A549 (cell line): ENCODE results near the gene KRT84. TPM values are rescaled to one million over a fixed set of nuclear protein-coding genes. Genes with fewer than 3 reads are reported as not detected.
"Not testable (repeated sequence)": the region's sequence is repeated elsewhere in the genome, so short reads cannot be mapped to it uniquely, and the experiment has no call there.

ENCODE experiments used
- ATAC-seq, 2 experiments: fragments of 200-7000 bp in 1 of 2; fragments of >200 bp in 1 of 2; cut with Nextera tagmentation in 1 of 2; cut with Tn5 transposase in 1 of 2; 3 replicates each; pipeline versions ENCODE4 v1.8.0 to v1.9.1; 2018 to 2020; ENCODE audit warnings: mild to moderate bottlenecking in 1 of 2, moderate library complexity in 1 of 2
- CTCF ChIA-PET: fragments of 300-600 bp; sonication (Branson Sonifier 250); formaldehyde crosslinking; extraction: SDS; loops from one replicate; lab custom pipeline; 2021; ENCODE audit warnings: antibody characterized with exemption, inconsistent platforms; lab: Yijun Ruan, JAX
- POLR2A ChIA-PET: fragments of 350-600 bp; formaldehyde crosslinking; extraction: SDS; loops from one replicate; lab custom pipeline; 2021; ENCODE audit warnings: antibody characterized with exemption, inconsistent platforms; lab: Yijun Ruan, JAX
- DNase-seq, 2 experiments: peaks; one replicate each; pipeline versions ENCODE4 v3.0.0 to v3.0.0-alpha.2; 2011 to 2016; ENCODE audit warnings: low read depth in 1 of 2, low spot score in 1 of 2
- FAIRE-seq: peaks from 2 replicates; lab custom pipeline; 2011; peaks lifted over from hg19 to GRCh38; lab: Jason Lieb, UNC
- H3K27ac ChIP-seq, 2 experiments: fragments of >200 bp; sonication (Bioruptor Twin); formaldehyde crosslinking; 3 replicates each; pipeline ENCODE4 v1.5.1; 2016 to 2017
- H3K4me1 ChIP-seq: fragments of >200 bp; sonication (Bioruptor Twin); formaldehyde crosslinking; 3 replicates; pipeline ENCODE4 v1.6.1; 2016
- H3K4me2 ChIP-seq: fragments of >200 bp; sonication (Bioruptor Twin); formaldehyde crosslinking; 3 replicates; pipeline ENCODE4 v1.6.1; 2016
- H3K4me3 ChIP-seq: fragments of >200 bp; sonication (Bioruptor Twin); formaldehyde crosslinking; 3 replicates; pipeline ENCODE4 v1.5.1; 2016
- H3K9me3 ChIP-seq: fragments of >200 bp; sonication (Bioruptor Twin); formaldehyde crosslinking; 3 replicates; pipeline ENCODE4 v1.6.1; 2016
- ATOH8 ChIP-seq: fragments of 250-450 bp; sonication (Bioruptor Pico); IDR thresholded peaks from 2 replicates; pipeline ENCODE4 v1.5.0; 2020; ENCODE audit warnings: low read depth, mild to moderate bottlenecking, moderate library complexity
- CBX2 ChIP-seq: fragments of 200-600 bp; sonication (generic); IDR thresholded peaks from 2 replicates; pipeline ENCODE4 v1.6.1; 2016; ENCODE audit warnings: low read depth, mild to moderate bottlenecking, borderline replicate concordance
- CEBPB ChIP-seq, 2 experiments: fragments of >200 bp in 1 of 2; sonication (Bioruptor Twin) in 1 of 2; formaldehyde crosslinking in 1 of 2; IDR thresholded peaks; 2 replicates each; pipeline ENCODE4 v1.6.1; 2012 to 2016
- EHF ChIP-seq: fragments of 250-450 bp; sonication (Bioruptor Pico); IDR thresholded peaks from 2 replicates; pipeline ENCODE4 v1.5.0; 2020; ENCODE audit warnings: mild to moderate bottlenecking
- ELK1 ChIP-seq: fragments of 150-350 bp; IDR thresholded peaks from 2 replicates; pipeline ENCODE4 v1.6.1; 2014; ENCODE audit warnings: low read depth, mild to moderate bottlenecking, low read length
- EP300 ChIP-seq, 2 experiments: fragments of >200 bp; sonication (Bioruptor Twin); formaldehyde crosslinking; IDR thresholded peaks; 2 replicates in 1 of 2; 3 replicates in 1 of 2; pipeline ENCODE4 v1.6.1; 2016 to 2017
- FOSL2 ChIP-seq, 2 experiments: fragments of 450-650 bp in 1 of 2; fragments of >200 bp in 1 of 2; sonication (Bioruptor Twin) in 1 of 2; formaldehyde crosslinking; IDR thresholded peaks; 2 replicates each; pipeline versions ENCODE4 v1.5.0 to v1.6.1; 2016 to 2020; ENCODE audit warnings: mild to moderate bottlenecking in 1 of 2, moderate library complexity in 1 of 2
- GATA3 ChIP-seq: IDR thresholded peaks from 2 replicates; pipeline ENCODE4 v1.6.1; 2012; ENCODE audit warnings: borderline replicate concordance
- HDAC2 ChIP-seq: fragments of 200-600 bp; sonication (generic); IDR thresholded peaks from 2 replicates; pipeline ENCODE4 v1.6.1; 2016
- HES2 ChIP-seq: fragments of >200 bp; sonication (Bioruptor Twin); formaldehyde crosslinking; IDR thresholded peaks from 2 replicates; pipeline ENCODE4 v1.6.1; 2016
- HEYL ChIP-seq: fragments of 250-450 bp; sonication (Bioruptor Pico); IDR thresholded peaks from 2 replicates; pipeline ENCODE4 v1.8.0; 2021; ENCODE audit warnings: mild to moderate bottlenecking, moderate library complexity
- HOXA7 ChIP-seq: fragments of 250-450 bp; sonication (Bioruptor Pico); IDR thresholded peaks from 2 replicates; pipeline ENCODE4 v1.5.0; 2020; ENCODE audit warnings: mild to moderate bottlenecking, moderate library complexity
- JUN ChIP-seq, 2 experiments: fragments of >200 bp; sonication (Bioruptor Twin); formaldehyde crosslinking; IDR thresholded peaks; 2 replicates in 1 of 2; 3 replicates in 1 of 2; pipeline ENCODE4 v1.6.1; 2016 to 2017
- KDM1A ChIP-seq: fragments of 200-600 bp; sonication (generic); IDR thresholded peaks from 2 replicates; pipeline ENCODE4 v1.6.1; 2016; ENCODE audit warnings: low read depth, mild to moderate bottlenecking
- MAFK ChIP-seq: fragments of 450-650 bp; IDR thresholded peaks from 2 replicates; pipeline ENCODE4 v1.6.1; 2014; ENCODE audit not compliant: partially characterized antibody
- MAZ ChIP-seq: fragments of 150-350 bp; IDR thresholded peaks from 2 replicates; pipeline ENCODE4 v1.6.1; 2014; ENCODE audit warnings: antibody characterized with exemption, low read depth, low read length, borderline replicate concordance
- PHF8 ChIP-seq: fragments of 200-600 bp; sonication (generic); IDR thresholded peaks from 2 replicates; pipeline ENCODE4 v1.6.1; 2016; ENCODE audit warnings: low read depth, mild to moderate bottlenecking, antibody characterized with exemption, moderate library complexity, borderline replicate concordance
- RAD21 ChIP-seq, 2 experiments: fragments of >200 bp in 1 of 2; sonication (Bioruptor Twin) in 1 of 2; formaldehyde crosslinking in 1 of 2; IDR thresholded peaks in 1 of 2; conservative IDR thresholded peaks in 1 of 2; 2 replicates in 1 of 2; 3 replicates in 1 of 2; pipeline ENCODE4 v1.6.1; 2012 to 2018; ENCODE audit warnings: inconsistent platforms in 1 of 2
- USF2 ChIP-seq: fragments of 450-650 bp; IDR thresholded peaks from 2 replicates; pipeline ENCODE4 v1.6.1; 2014; ENCODE audit warnings: antibody characterized with exemption
- ZC3H11A ChIP-seq: fragments of 450-650 bp; IDR thresholded peaks from 2 replicates; pipeline ENCODE4 v1.6.1; 2014; ENCODE audit warnings: antibody characterized with exemption, mild to moderate bottlenecking
- ZFP36 ChIP-seq: fragments of 450-650 bp; IDR thresholded peaks from 2 replicates; pipeline ENCODE4 v1.6.1; 2014; ENCODE audit warnings: borderline replicate concordance; ENCODE audit not compliant: partially characterized antibody
- ZSCAN20 ChIP-seq: fragments of 250-450 bp; sonication (Bioruptor Pico); IDR thresholded peaks from 2 replicates; pipeline ENCODE4 v1.8.0; 2022; ENCODE audit warnings: mild to moderate bottlenecking, moderate library complexity
- WGBS: methylation state at CpG from one replicate; pipeline ENCODE4 v1.1.6; 2017; ENCODE audit errors: missing lambda C conversion rate; 5-methylcytosine and 5-hydroxymethylcytosine counted together
- polyA plus RNA-seq, 4 experiments: library from polyadenylated mRNA; depleted of rRNA in 3 of 4; stranded (reverse); fragments of >200 nt; fragmentation: RNase III in 1 of 4; extraction: RNeasy Plus Mini Kit Qiagen cat#74134 plus additional on column Dnase treatment in 1 of 4; gene quantifications; 2 replicates in 3 of 4; 3 replicates in 1 of 4; pipeline ENCODE4 v1.2.3, GENCODE V29; 2011 to 2017

The KRT84 gene
- polyA plus RNA-seq, 2 of the 4 experiments (the other 2 are of a cell fraction), result not detected

GRCh38 chr12:52413782-52414345 is 28.4 kb upstream of the KRT84 start:
- no peak for DNase-seq
- Histone ChIP-seq H3K4me1 (peaks cover 29% of the 10 kb centered on the region), H3K4me3 (no peak overlapping the region), H3K4me2 (no peak overlapping the region), H3K9me3 (no peaks in the 10 kb centered on the region), H3K27ac (peak overlapping the region in 1 of 2 experiments; percentile 37; a peak in 1 of 6 replicates)
- 79% methylated on average over 7 of the region's 8 CpGs for WGBS
- POLR2A ChIA-PET, result interaction anchor here (0.8 kb wide), 1 partner anchor 14 kb away, joined by 4 read pairs; no protein-coding TSS in a partner anchor
- no peak for FAIRE-seq
- no peak for TF ChIP-seq USF2
- no peak for TF ChIP-seq HDAC2
- no peak for TF ChIP-seq ELK1
- no peak for TF ChIP-seq ZSCAN20 (CRISPR knock-in tag)
- TF ChIP-seq RAD21 (conservative IDR thresholded peaks at IDR 0.05 in 1 of 2, IDR thresholded peaks at IDR 0.05 in 1 of 2), result no peak
- TF ChIP-seq KDM1A, result no peak
- TF ChIP-seq EHF (CRISPR knock-in tag), result no peak
- no peak for TF ChIP-seq GATA3
- CTCF ChIA-PET, result interaction anchor here (0.6 to 3.2 kb wide), 11 partner anchors 16 to 466 kb away, joined by 3 to 16 read pairs (median 5); no protein-coding TSS in a partner anchor
- peak in 1 of 2 experiments; percentile 40; a peak in 2 of 6 replicates for ATAC-seq

GRCh38 chr12:52413202-52413601 is 27.8 kb upstream of the KRT84 start:
- WGBS, result 15% methylated on average over 4 of the region's 4 CpGs
- TF ChIP-seq FOSL2 (IDR thresholded peaks at IDR 0.05), result no peak
- TF ChIP-seq FOSL2 (CRISPR knock-in tag; IDR thresholded peaks at IDR 0.05), result 0 out of 2 replicates have a peak, but pooled peaks have one; percentile 8
- TF ChIP-seq EP300 (IDR thresholded peaks at IDR 0.05), result no peak
- peak in 1 of 2 experiments; percentile 68; a peak in 3 of 6 replicates for ATAC-seq
- ChIA-PET POLR2A (interaction anchor here (0.6 to 0.8 kb wide), 2 partner anchors 15 to 150 kb away, joined by 3 to 4 read pairs; no protein-coding TSS in a partner anchor), CTCF (interaction anchor here (0.8 to 3.2 kb wide), 16 partner anchors 10 to 472 kb away, joined by 3 to 16 read pairs (median 6); no protein-coding TSS in a partner anchor)
- DNase-seq, result no peak
- Histone ChIP-seq H3K4me2 (peak overlapping the region; percentile 0; the same call in 1 of the 3 replicates), H3K27ac (peak overlapping the region in 1 of 2 experiments; percentile 37; a peak in 2 of 6 replicates), H3K4me3 (no peak overlapping the region), H3K4me1 (peaks cover 29% of the 10 kb centered on the region), H3K9me3 (no peaks in the 10 kb centered on the region)
- FAIRE-seq, result no peak

GRCh38 chr12:52411815-52412214 is 26.4 kb upstream of the KRT84 start:
- FAIRE-seq (no peak), ATAC-seq (no peak), DNase-seq (no peak)
- Histone ChIP-seq H3K9me3 (no peaks in the 10 kb centered on the region), H3K4me3 (no peak overlapping the region), H3K4me1 (peaks cover 27% of the 10 kb centered on the region), H3K4me2 (no peak overlapping the region), H3K27ac (no peak overlapping the region)
- TF ChIP-seq CEBPB (IDR thresholded peaks at IDR 0.05) (no peak), MAZ (no peak), ATOH8 (CRISPR knock-in tag) (no peak), ZFP36 (no peak), EP300 (IDR thresholded peaks at IDR 0.05) (no peak), MAFK (no peak), HES2 (no peak), CBX2 (no peak), HOXA7 (CRISPR knock-in tag) (no peak), ZC3H11A (no peak), USF2 (no peak), HEYL (CRISPR knock-in tag) (no peak), JUN (IDR thresholded peaks at IDR 0.05) (no peak), PHF8 (no peak)
- ChIA-PET CTCF (interaction anchor here (0.9 to 3.2 kb wide), 10 partner anchors 16 to 473 kb away, joined by 3 to 16 read pairs (median 4); partner anchors contain the start of gene KRT84), POLR2A (no interaction called here)
- 81% methylated on average over 10 of the region's 10 CpGs for WGBS

- H3K4me3 ChIP-seq, DNase-seq, H3K9me3 ChIP-seq, FAIRE-seq, ATAC-seq, POLR2A ChIA-PET, H3K4me2 ChIP-seq, H3K27ac ChIP-seq: not testable (repeated sequence)
- 100% methylated on average over 1 of the region's 1 CpG for WGBS
- peaks cover 17% of the 10 kb centered on the region; the same call in 1 of the 3 replicates for H3K4me1 ChIP-seq
- CTCF ChIA-PET, result interaction anchor here (0.9 kb wide), 1 partner anchor 20 kb away, joined by 3 read pairs; no protein-coding TSS in a partner anchor
Measured at GRCh38 chr12:52410589-52411248, 25.3 kb upstream of the KRT84 start.
